Testis (tissue), 2 donors: ENCODE measurements around the gene NUDT12.

Experiments used
- CTCF ChIP-seq, 3 experiments: fragments of 450-650 bp in 2 of 3; fragments of 200-600 bp in 1 of 3; sonication (generic) in 1 of 3; IDR thresholded peaks; one replicate each; pipeline ENCODE4 v1.5.1; 2016 to 2019; ENCODE audit warnings: antibody characterized with exemption in 3 of 3, mild to moderate bottlenecking in 2 of 3, moderate library complexity in 1 of 3
- POLR2A ChIP-seq: fragments of 450-650 bp; IDR thresholded peaks from one replicate; pipeline ENCODE4 v1.6.1; 2017; ENCODE audit warnings: antibody characterized with exemption, mild to moderate bottlenecking, moderate library complexity

- TF ChIP-seq CTCF (IDR thresholded peaks at IDR 0.05) (no peak), POLR2A (no peak)
Measured at GRCh38 chr5:103519550-103519949, 43.0 kb downstream of the NUDT12 start.
